OCI-LY3 (cell line): ENCODE measurements around the gene APBB2.

ENCODE experiments used
- EZH2phosphoT487 ChIP-seq: fragments of 200-600 bp; shearing (Covaris generic); IDR thresholded peaks from 2 replicates; pipeline ENCODE4 v1.6.1; 2018; ENCODE audit warnings: antibody characterized with exemption, mixed run types, low read depth
- TF ChIP-seq, protein P1 (sequence below): fragments of 200-600, 300-600 bp; sonication (generic); IDR thresholded peaks from 2 replicates; pipeline ENCODE4 v1.5.1; 2014; ENCODE audit warnings: antibody characterized with exemption, low read length, low read depth

DNA sequence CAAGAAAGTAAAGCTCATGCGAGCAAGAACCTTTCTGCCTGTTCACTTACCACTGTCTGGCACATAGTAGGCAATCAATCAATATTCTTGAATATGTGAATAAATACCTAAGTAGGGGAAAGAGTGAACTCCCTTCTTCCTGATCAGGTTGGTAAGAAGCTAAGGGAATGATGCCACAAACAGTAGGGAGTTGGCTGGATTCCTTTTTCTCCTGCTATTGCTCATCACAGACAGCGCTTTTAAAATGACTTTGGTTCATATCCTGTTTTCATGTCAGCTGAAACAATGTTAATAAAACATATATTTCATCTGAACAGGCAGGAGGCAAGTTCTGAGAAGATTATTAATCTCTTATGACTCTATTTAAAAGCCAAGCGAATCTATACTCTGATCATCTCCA, 365.4 kb downstream of the APBB2 start:
- TF ChIP-seq, protein P1, sequence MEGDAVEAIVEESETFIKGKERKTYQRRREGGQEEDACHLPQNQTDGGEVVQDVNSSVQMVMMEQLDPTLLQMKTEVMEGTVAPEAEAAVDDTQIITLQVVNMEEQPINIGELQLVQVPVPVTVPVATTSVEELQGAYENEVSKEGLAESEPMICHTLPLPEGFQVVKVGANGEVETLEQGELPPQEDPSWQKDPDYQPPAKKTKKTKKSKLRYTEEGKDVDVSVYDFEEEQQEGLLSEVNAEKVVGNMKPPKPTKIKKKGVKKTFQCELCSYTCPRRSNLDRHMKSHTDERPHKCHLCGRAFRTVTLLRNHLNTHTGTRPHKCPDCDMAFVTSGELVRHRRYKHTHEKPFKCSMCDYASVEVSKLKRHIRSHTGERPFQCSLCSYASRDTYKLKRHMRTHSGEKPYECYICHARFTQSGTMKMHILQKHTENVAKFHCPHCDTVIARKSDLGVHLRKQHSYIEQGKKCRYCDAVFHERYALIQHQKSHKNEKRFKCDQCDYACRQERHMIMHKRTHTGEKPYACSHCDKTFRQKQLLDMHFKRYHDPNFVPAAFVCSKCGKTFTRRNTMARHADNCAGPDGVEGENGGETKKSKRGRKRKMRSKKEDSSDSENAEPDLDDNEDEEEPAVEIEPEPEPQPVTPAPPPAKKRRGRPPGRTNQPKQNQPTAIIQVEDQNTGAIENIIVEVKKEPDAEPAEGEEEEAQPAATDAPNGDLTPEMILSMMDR: no peak
- TF ChIP-seq EZH2phosphoT487: no peak
